Tibial nerve (tissue), 4 donors: ENCODE results near the gene ARHGAP15. TPM values are rescaled to one million over a fixed set of nuclear protein-coding genes. Genes with fewer than 3 reads are reported as not detected.
A peak's percentile ranks its signal among the peaks of the same experiment; 100 is the strongest.

Experiments
- DNase-seq, 2 donors: peaks; one replicate each; pipeline ENCODE4 v3.0.0-alpha.2; 2019; ENCODE audit warnings: low spot score in 2 of 2
- H3K27ac ChIP-seq, 4 donors: fragments of 200-600 bp; sonication (generic) in 3 of 4; one replicate each; pipeline ENCODE4 v1.5.1; 2017 to 2019; ENCODE audit warnings: mild to moderate bottlenecking in 1 of 4
- H3K27me3 ChIP-seq, 2 donors: fragments of 200-600 bp; sonication (generic) in 1 of 2; one replicate each; pipeline versions ENCODE4 v1.5.1 to v1.6.0; 2017 to 2019
- H3K36me3 ChIP-seq, 3 donors: fragments of 200-600 bp; sonication (generic); one replicate each; pipeline ENCODE4 v1.5.1; 2018 to 2019
- H3K4me1 ChIP-seq, 4 donors: fragments of 200-600 bp; sonication (generic) in 3 of 4; one replicate each; pipeline ENCODE4 v1.5.1; 2017 to 2019
- H3K4me3 ChIP-seq, 4 donors: fragments of 200-600 bp; sonication (generic) in 3 of 4; one replicate each; pipeline ENCODE4 v1.5.1; 2017 to 2019; ENCODE audit warnings: mild to moderate bottlenecking in 1 of 4, moderate library complexity in 1 of 4
- H3K9me3 ChIP-seq, 4 donors: fragments of 200-600 bp; sonication (generic) in 3 of 4; one replicate each; pipeline ENCODE4 v1.5.1; 2017 to 2019
- CTCF ChIP-seq, 5 experiments: fragments of 200-600 bp in 3 of 5; fragments of 450-650 bp in 2 of 5; sonication (generic) in 3 of 5; IDR thresholded peaks; one replicate each; pipeline ENCODE4 v1.5.1; 2016 to 2019; ENCODE audit warnings: antibody characterized with exemption in 5 of 5, mild to moderate bottlenecking in 3 of 5, moderate library complexity in 2 of 5
- EP300 ChIP-seq, 2 donors: sonication (generic); formaldehyde crosslinking; IDR thresholded peaks; one replicate each; pipeline ENCODE4 v1.6.1; 2017; ENCODE audit warnings: antibody characterized with exemption in 2 of 2, mild to moderate bottlenecking in 1 of 2
- POLR2A ChIP-seq, 2 donors: fragments of 450-650 bp; IDR thresholded peaks; one replicate each; pipeline ENCODE4 v1.6.1; 2017; ENCODE audit warnings: antibody characterized with exemption in 2 of 2, mild to moderate bottlenecking in 2 of 2, moderate library complexity in 2 of 2
- WGBS, 2 donors: methylation state at CpG; one replicate each; pipeline ENCODE4 v1.1.5; 2018; 5-methylcytosine and 5-hydroxymethylcytosine counted together
- total RNA-seq, 4 donors: library from RNA; depleted of rRNA; stranded (reverse); fragments of >200 nt; gene quantifications; one replicate each; pipeline ENCODE4 v1.1.0, GENCODE V29; 2016

The ARHGAP15 gene
- total RNA-seq, 4 donors from 2014 or later: 22.6 to 47.4 (median 35.9) TPM

DNA sequence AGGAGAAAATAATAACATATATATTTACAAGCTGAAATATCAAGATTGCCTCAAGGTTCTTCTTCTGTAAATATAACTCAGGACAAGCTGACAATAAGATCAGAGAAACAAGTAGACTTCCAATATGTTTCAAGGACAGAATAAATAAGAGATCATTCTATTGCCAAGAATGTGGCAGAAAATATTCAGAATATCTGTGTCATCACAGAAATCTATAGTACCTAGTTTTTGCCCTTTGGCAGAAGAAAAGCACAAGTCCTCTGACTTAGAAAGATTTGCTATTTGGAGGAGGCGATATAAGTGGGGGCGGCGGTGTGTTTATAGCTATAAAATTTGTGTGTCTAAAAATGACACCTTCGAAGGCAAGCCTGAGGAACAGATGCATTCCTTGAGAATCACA, 34.3 kb downstream of the ARHGAP15 start:
- TF ChIP-seq EP300 (IDR thresholded peaks at IDR 0.05) (no peak), CTCF (IDR thresholded peaks at IDR 0.05) (no peak), POLR2A (IDR thresholded peaks at IDR 0.05) (no peak)
- WGBS, 2 donors: 80 to 83% methylated on average over 4 of the region's 4 CpGs

GRCh38 chr2:143165291-143165690, 36.1 kb downstream of the ARHGAP15 start:
- Histone ChIP-seq H3K27me3 (no peaks in the 10 kb centered on the region), H3K27ac (no peak overlapping the region), H3K4me3 (no peak overlapping the region), H3K9me3 (no peaks in the 10 kb centered on the region), H3K4me1 (no peaks in the 10 kb centered on the region), H3K36me3 (no peaks in the 10 kb centered on the region)
- DNase-seq: no peak
- 76% methylated on average over 1 of the region's 1 CpG for WGBS, 2 donors
- TF ChIP-seq CTCF (IDR thresholded peaks at IDR 0.05) (no peak), POLR2A (IDR thresholded peaks at IDR 0.05) (no peak), EP300 (IDR thresholded peaks at IDR 0.05) (no peak)

More for the DNA sequence above, 34.3 kb downstream of the ARHGAP15 start:
- Histone ChIP-seq H3K4me1 (peaks cover 0 to 7% (median 0%) of the 10 kb centered on the region in 4 donors), H3K9me3 (no peaks in the 10 kb centered on the region), H3K27me3 (no peaks in the 10 kb centered on the region), H3K27ac (no peak overlapping the region), H3K36me3 (no peaks in the 10 kb centered on the region), H3K4me3 (no peak overlapping the region)
- DNase-seq: no peak

GRCh38 chr2:143169105-143169504, 39.9 kb downstream of the ARHGAP15 start:
- TF ChIP-seq EP300 (IDR thresholded peaks at IDR 0.05): no peak
- no peak for TF ChIP-seq CTCF (IDR thresholded peaks at IDR 0.05)
- TF ChIP-seq POLR2A (IDR thresholded peaks at IDR 0.05): no peak

DNA sequence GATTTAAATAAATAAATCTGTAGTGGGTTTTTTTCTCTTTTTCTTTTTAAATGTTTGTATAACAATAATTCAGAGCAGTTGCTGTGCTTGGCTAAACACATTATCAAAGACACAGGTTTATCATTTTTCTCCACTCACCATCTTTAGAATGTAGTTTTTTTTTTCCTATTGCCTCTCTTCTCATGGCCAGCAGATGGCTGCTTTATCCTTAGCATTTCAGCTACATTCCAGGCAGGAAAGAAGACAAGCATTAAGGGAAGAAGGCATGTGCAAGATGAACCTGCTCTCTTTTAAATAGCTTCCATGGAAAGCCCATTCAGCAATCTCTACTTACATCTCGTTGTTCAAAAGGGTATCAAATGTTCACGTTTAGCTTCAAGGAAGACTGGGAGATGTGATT, 42.6 kb downstream of the ARHGAP15 start:
- no peak for DNase-seq
- no peaks in the 10 kb centered on the region for H3K4me1 ChIP-seq
- H3K9me3 ChIP-seq: no peaks in the 10 kb centered on the region
- WGBS, 2 donors: 69 to 72% methylated on average over 2 of the region's 2 CpGs
- TF ChIP-seq POLR2A (IDR thresholded peaks at IDR 0.05) (no peak), CTCF (IDR thresholded peaks at IDR 0.05) (peak in 1 of 5 experiments; percentile 17)
- H3K27ac ChIP-seq: no peak overlapping the region
- H3K27me3 ChIP-seq: no peaks in the 10 kb centered on the region
- H3K4me3 ChIP-seq: no peak overlapping the region
- H3K36me3 ChIP-seq: no peaks in the 10 kb centered on the region

More at GRCh38 chr2:143169105-143169504, 39.9 kb downstream of the ARHGAP15 start:
- Histone ChIP-seq H3K9me3 (no peaks in the 10 kb centered on the region), H3K4me3 (no peak overlapping the region), H3K36me3 (no peaks in the 10 kb centered on the region), H3K27ac (no peak overlapping the region), H3K4me1 (no peaks in the 10 kb centered on the region), H3K27me3 (no peaks in the 10 kb centered on the region)
- 94 to 100% methylated on average over 1 of the region's 1 CpG for WGBS, 2 donors
- DNase-seq: no peak

- no peak for TF ChIP-seq CTCF (IDR thresholded peaks at IDR 0.05)
- no peak for TF ChIP-seq EP300 (IDR thresholded peaks at IDR 0.05)
- TF ChIP-seq POLR2A (IDR thresholded peaks at IDR 0.05): no peak
- WGBS, 2 donors: 95 to 100% methylated on average over 2 of the region's 2 CpGs
Observed at GRCh38 chr2:143175438-143175837, 46.2 kb downstream of the ARHGAP15 start.

More at GRCh38 chr2:143175438-143175837, 46.2 kb downstream of the ARHGAP15 start:
- H3K4me1 ChIP-seq: no peaks in the 10 kb centered on the region
- no peak for DNase-seq
- no peaks in the 10 kb centered on the region for H3K36me3 ChIP-seq
- H3K9me3 ChIP-seq: peaks cover 0 to under 1% (median 0%) of the 10 kb centered on the region in 4 donors
- no peak overlapping the region for H3K4me3 ChIP-seq
- H3K27ac ChIP-seq: no peak overlapping the region
- H3K27me3 ChIP-seq: no peaks in the 10 kb centered on the region
